IPS-18c (cell line): ENCODE data around the gene SOX5.
"Not testable (repeated sequence)": the region's sequence is repeated elsewhere in the genome, so short reads cannot be mapped to it uniquely, and the experiment has no call there.

Source experiments
- H3K4me3 ChIP-seq: 2 replicates; pipeline ENCODE4 v1.7.0; 2013; ENCODE audit warnings: low read depth, mild to moderate bottlenecking, low read length, moderate library complexity; ENCODE audit not compliant: insufficient read depth
- H3K9me3 ChIP-seq: one replicate; pipeline ENCODE4 v1.6.1; 2013; ENCODE audit warnings: mild to moderate bottlenecking, low read length, moderate library complexity; ENCODE audit not compliant: control insufficient read depth, insufficient read depth

Gene SOX5

DNA sequence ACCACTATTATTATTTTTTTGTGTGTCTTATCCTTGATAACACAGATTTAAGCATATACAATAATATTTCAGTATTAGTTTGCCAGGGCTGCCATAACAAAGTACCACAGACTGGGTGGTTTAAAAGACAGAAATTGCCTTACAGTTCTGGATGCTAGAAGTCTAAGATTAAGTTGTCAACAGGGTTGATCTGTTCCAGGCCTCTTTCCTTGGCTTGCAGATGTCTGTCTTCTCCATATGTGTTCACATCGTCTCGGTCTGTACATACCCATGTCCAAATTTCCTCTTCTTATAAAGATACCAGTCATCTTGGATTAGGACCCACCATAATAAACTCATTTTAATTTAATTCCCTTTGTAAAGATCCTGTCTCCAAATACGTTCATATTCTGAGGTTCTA lies 204.8 kb downstream of the SOX5 start:
- H3K4me3 ChIP-seq, result no peak overlapping the region
- H3K9me3 ChIP-seq, result no peaks in the 10 kb centered on the region

DNA sequence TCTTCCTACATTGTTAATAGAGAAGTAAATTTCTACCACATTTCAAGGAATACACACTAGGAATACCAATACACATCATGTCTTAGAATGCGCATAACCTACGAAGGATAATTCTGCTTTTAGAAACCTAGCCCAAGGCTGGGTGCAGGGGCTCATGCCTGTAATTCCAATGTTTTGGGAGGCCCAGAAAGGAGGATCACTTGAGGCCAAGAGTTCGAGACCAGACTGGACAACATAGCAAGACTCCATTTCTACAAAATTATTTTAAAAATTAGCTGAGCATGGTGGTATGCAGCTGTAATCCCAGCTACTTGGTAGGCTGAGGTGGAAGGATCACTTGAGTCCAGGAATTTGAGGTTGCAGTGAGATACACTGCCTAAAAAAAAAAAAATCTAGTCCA lies 206.9 kb downstream of the SOX5 start:
- Histone ChIP-seq H3K9me3 (no peaks in the 10 kb centered on the region), H3K4me3 (no peak overlapping the region)

DNA sequence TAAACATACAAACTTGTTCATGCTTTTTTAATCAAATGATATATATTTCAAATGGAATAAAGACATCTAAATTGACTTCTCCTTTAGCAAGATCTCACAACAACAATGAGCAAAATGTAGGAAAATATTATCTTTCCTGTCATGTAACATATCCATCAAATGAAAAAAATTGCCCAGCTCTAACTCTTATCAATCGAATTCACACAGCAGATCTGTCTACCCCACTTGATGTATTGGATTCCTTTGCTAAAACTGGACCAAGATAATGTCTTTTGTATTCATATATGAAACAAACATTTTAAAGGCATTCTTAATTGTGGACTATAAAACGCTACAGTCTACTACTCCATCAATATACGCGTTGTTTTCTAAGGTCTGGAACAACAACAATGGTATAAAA lies 218.0 kb downstream of the SOX5 start:
- Histone ChIP-seq H3K9me3 (no peaks in the 10 kb centered on the region), H3K4me3 (no peak overlapping the region)

DNA sequence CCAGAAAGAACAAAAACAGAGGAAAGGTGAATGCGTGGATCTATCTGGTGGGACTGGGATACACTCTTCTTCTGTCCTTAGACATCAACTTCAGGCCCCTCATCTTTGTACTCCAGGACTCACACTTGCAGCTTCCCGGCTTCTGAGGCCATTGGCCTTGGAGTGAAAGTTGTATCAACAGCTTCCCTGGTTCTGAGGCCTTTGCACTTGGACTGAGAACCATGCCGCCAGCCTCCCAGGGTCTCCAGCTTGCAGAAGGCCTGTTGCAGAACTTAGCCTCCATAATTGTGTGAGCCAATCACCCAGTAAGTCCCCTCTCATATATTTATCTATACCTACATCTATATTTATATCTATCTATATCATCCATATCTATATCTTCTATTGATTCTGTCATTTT lies 218.4 kb downstream of the SOX5 start:
- no peaks in the 10 kb centered on the region for H3K9me3 ChIP-seq
- H3K4me3 ChIP-seq, result no peak overlapping the region

DNA sequence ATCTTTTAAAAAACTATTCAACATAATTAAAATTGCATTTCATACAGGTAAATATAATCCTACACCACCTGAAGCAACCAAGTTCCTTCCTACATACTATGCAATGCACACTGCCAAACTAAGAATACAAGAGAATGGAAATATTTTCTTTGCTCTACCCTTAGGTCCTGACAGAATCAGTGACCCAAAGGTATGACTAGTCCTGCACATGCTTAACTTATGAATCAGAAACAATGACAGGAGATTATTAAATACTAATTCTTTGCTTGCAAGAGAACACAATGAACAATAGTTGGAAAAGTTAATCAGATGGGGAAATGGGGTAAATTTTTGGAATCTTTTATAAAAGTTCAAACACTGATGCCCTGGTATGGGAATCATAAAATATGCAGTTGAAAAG lies 220.1 kb downstream of the SOX5 start:
- H3K9me3 ChIP-seq, result no peaks in the 10 kb centered on the region

DNA sequence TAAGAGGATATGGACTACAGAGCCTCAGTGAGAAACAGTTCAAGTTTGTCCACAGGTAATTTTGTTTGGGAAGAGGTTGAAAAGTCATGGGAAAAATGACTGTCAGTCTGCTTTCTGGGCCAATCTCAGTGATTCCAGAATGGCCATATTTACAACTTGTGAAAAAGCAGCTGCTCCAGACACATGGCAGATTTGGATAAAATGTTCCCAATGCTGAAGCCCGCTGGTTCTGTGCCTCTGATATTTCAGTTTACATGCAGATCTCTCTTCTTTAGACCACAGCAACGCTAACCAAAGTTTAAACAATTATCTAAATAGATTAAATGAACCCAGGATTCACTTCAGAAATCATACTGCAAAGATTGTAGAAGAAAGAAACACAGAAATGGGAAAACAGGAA lies 222.8 kb downstream of the SOX5 start:
- Histone ChIP-seq H3K4me3 (no peak overlapping the region), H3K9me3 (no peaks in the 10 kb centered on the region)

More for the DNA sequence above, 220.1 kb downstream of the SOX5 start:
- no peak overlapping the region for H3K4me3 ChIP-seq

DNA sequence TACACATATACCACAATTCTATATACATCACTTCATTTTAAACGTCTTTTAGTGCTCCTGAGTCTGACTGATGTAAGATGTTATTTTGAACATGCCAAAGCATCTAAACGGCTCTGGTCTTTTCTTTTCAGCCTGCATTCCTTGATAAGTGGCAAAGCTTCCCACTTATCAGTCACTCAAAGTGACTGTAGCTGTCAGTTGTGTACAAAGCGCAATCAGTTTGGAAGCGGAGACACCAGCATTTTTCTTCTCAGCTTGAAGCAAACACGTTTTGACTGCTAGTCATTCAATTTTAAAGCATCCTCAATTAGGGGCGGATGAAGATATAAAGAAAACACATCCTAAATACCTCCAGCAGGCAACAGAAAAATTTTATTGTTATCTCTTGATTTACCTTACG lies 226.8 kb downstream of the SOX5 start:
- H3K9me3 ChIP-seq, result no peaks in the 10 kb centered on the region

DNA sequence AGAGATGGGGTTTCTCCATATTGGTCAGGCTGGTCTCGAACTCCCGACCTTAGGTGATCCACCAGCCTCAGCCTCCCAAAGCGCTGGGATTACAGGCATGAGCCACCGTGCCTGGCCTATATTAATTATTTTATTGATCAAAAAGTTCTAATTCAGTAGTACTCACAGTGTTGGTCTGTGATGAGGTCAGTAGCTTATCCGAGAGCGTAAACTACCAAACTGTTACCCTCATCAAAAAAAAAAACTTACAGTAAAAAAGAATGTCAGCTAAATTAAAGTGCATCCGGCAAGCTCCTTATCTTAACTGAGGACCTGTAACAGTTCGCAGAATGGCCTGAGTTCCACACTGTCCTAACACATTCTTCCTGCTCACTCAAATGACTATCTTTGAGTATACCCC lies 228.2 kb downstream of the SOX5 start:
- H3K4me3 ChIP-seq, result no peak overlapping the region
- H3K9me3 ChIP-seq, result no peaks in the 10 kb centered on the region

More for the DNA sequence above, 226.8 kb downstream of the SOX5 start:
- H3K4me3 ChIP-seq, result no peak overlapping the region

DNA sequence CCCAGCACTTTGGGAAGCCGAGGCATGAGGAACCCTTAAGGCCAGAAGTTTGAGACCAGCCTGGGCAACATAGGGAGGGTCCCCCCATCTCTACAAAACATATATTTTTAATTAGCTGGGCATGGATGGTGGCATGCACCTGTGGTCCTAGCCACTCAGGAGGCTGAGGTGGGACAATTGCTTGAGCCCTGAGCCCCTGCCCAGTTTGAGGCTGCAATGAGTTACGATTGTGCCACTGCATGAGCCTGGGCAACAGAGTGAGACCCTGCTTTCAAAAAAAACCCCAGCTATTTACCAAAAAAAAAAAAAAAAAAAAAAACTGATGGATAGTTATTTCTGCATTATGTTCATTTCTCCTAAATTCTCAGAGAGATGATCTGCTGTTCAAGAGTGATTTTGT lies 230.0 kb downstream of the SOX5 start:
- no peak overlapping the region for H3K4me3 ChIP-seq
- H3K9me3 ChIP-seq, result no peaks in the 10 kb centered on the region

DNA sequence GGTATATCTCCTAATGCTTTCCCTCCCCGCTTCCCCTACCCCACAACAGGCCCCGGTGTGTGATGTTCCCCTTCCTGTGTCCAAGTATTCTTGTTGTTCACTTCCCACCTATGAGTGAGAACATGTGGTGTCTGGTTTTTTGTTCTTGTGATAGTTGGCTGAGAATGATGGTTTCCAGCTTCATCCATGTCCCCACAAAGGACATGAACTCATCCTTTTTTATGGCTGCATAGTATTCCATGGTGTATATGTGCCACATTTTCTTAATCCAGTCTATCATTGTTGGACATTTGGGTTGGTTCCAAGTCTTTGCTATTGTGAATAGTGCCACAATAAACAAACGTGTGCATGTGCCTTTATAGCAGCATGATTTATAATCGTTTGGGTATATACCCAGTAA lies 239.1 kb downstream of the SOX5 start:
- H3K4me3 ChIP-seq, H3K9me3 ChIP-seq: not testable (repeated sequence)

DNA sequence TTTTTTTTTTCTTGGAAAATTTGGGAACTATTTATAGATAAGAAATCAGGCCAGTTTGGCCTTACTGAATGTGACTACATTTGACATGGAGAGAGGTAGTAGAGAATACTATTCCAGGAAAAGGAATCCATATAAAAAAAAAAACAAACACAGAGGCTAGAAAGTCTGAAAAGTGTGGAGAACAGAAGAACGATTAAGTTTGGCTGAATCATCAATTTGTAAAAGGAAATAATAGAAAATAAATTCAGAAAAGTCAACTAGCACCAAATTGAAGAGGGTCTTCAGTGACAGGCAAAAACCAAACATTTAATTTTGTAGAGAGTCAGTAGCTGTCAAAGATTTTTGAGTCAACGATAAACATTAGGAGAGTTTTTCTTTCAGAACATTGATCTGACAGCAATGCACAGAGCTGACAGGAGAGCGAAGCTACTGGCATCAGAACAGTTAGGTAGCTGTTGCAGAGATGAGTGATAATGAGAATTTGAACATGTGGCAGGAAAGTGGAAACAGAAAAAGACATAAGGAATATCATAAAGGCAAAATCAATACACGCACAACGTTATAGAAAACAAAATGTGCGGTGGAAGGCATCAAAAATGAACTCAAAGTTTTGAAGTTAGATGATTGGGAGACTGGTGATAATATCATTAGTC lies 241.2 kb downstream of the SOX5 start:
- no peaks in the 10 kb centered on the region for H3K9me3 ChIP-seq

DNA sequence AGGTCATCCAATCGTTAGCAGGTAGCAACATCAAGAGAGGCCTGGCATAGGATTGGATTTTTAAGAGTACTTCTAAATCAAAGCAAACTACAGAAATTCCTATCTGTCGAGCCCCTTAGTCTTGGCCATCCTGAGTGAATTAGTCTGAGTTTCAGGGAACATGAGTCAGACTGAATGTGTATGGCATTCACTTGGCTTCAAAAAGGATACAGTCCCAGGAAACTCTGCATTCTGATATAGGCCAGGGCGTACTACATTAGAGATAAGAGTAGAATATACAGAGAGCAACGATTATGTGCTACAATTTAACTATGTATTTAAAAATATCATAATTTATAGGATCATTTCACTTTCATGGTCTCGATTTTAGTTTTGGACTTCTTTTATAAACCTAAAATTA lies 242.2 kb downstream of the SOX5 start:
- H3K9me3 ChIP-seq, result no peaks in the 10 kb centered on the region
- H3K4me3 ChIP-seq, result no peak overlapping the region

More for the DNA sequence above, 241.2 kb downstream of the SOX5 start:
- H3K4me3 ChIP-seq, result no peak overlapping the region

DNA sequence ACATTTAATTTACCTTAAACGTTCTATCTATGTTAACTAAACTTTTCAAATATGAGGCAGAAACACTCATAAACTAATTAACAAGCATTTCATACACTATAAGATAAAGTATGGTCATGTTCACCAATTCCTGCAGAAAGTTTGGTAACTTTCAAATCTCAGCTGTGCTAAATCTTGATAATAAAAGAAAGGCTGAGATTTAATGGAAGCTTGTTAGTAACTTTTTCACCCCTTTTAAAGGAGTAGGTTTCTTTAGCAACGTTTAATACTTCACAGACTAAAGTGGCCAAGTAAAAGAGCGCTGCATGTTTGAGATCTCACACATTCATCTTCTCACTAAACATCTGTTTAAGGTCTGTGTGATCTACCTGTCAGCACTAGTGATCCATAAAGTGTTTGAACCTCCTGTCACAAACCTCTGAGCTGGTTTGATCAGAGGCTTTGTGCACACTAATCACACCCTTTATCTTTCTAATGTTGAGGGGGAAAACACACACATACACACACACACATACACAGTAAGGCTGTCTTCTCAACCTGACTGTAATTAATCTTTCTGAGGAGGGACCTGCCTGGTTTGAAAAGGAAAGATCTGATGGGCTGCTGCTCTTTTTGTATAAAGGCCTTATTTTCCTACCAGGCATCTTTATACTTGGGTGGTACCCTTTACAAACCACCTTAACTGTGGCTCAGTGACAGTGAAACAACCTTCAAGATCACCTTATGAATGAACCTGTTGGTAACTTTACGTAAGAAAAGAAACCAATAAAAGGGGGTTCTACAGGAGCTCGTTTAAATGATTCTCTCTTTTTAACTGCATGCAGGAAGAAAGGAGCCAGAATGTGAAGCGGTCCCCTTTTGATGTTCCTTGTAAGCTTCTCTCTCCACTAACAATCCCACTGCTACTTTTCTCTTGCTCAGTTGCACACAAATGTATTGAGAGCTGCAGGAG lies 244.2 kb downstream of the SOX5 start:
- Histone ChIP-seq H3K9me3 (no peaks in the 10 kb centered on the region), H3K4me3 (no peak overlapping the region)

DNA sequence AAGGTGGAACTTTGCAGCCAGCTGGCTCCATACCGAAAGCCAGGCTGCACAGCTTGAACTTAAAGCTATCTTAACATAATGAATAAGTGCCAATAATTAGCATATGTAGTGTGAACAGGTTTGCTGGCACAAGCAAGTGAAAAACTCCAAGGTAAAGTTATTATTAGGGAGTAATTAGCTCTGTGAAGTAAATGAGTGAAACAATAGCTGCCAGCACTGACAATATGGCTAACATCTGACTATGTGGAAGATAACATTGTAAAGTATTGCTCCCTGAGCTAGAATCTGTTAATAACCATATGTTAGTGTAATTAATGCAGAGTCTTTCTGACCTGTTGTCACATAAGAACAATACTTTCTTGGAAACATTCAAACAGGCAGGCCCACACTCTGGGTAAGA lies 246.4 kb downstream of the SOX5 start:
- H3K9me3 ChIP-seq, result no peaks in the 10 kb centered on the region
- H3K4me3 ChIP-seq, result no peak overlapping the region

DNA sequence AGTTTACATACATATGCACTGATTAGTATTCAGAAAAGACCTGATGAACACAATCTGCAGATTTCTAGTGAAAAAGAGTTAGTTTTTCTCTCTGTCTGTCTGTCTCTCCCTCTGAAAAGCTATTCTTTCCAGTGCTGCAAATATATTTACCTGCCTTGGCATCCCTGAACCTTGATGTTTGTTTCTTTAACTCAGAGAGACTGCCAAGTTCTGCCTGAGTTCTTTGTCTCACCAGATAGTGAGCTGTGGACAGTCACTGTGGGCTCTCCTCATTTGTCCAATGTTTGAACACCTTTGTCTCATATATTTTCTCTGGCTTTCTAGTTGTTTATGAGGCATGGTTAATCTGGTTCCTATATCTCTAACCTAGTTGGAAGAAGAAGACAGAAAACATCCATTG lies 250.4 kb downstream of the SOX5 start:
- no peaks in the 10 kb centered on the region for H3K9me3 ChIP-seq
- H3K4me3 ChIP-seq, result no peak overlapping the region

DNA sequence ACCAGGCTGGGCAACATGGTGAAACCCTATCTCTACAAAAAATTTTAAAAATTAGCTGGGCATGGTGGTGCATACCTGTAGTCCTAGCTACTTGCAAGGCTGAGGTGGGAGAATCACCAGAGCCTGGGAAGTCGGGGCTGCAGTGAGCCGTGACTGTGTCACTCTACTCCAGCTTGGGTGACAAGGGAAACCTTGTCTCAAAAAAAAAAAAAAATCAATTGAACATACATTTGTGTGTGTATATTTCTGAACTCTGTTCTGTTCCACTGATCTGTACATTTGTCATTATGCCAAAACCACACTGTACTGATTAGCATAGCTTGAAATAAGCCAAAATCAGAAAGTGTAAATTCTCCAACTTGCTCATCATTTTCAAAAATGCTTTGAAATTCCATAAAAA lies 254.6 kb downstream of the SOX5 start:
- Histone ChIP-seq H3K4me3 (no peak overlapping the region), H3K9me3 (no peaks in the 10 kb centered on the region)

DNA sequence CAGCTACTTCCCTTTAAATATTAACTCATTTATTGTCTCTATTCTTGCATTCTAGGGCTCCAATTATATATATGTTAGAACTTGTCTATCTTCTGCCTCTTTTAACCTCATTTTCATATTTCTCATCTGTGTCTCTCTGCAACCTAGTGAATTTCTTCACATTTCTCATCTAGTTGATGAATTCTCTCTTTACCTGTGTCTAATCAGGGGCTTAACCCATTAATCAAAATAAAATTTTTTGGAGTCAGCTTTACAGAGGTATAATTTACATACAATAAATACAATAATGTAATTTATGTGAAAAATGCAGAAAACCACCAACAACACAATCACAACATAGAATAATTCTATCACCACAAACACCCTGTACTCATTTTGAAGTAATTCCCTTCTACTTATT lies 255.2 kb downstream of the SOX5 start:
- no peak overlapping the region for H3K4me3 ChIP-seq

DNA sequence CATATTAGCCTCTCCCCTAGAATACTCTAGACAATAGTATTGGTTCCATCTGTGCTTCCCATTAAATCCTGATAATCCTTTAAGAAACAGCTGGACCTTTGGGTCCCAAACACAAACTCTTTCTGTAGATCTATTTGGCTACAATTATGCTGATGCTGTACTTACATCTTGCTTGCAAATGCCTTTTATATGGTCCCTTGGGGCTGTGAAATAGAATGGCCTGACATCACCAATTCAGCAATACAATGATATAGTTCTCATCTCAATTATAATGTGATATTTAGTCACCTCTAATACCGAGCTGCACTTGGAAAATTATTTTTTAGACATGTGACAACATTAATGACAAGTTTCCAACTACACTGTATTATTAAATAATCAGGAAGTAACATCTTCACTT lies 261.5 kb downstream of the SOX5 start:
- H3K4me3 ChIP-seq, result no peak overlapping the region
- H3K9me3 ChIP-seq, result no peaks in the 10 kb centered on the region

More for the DNA sequence above, 255.2 kb downstream of the SOX5 start:
- H3K9me3 ChIP-seq, result no peaks in the 10 kb centered on the region
